HG02571 (cell line): ENCODE measurements around the gene INPP5D.
"Not testable (repeated sequence)": the region's sequence is repeated elsewhere in the genome, so short reads cannot be mapped to it uniquely, and the experiment has no call there.

Experiments used
- ATAC-seq: cut with Tn5 transposase; IDR thresholded peaks from one replicate; pipeline ENCODE4 v1.9.1; 2021; ENCODE audit warnings: mild to moderate bottlenecking, moderate library complexity; ENCODE audit not compliant: unreplicated experiment

The INPP5D gene

DNA sequence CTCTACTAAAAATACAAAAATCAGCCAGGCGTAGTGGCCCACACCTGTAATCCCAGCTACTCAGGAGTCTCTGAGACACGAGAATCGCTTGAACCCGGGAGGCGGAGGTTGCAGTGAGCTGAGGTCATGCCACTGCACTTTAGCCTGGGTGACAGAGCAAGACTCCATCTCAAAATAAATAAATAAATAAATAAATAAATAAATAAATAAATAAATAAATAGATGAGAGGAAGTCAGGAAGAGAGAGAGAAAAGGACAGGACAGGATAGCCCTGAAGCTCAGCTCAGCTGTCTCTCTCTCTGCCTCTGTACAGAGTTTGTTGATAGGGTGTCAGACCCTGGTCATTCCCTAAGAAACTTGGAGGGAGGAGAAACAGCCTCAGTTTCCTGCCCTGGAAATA is 140.6 kb downstream of the INPP5D start:
- not testable (repeated sequence) for ATAC-seq

- ATAC-seq: no peak
Measured at GRCh38 chr2:233201258-233202013, 141.3 kb downstream of the INPP5D start.

GRCh38 chr2:233202531-233202944 is 142.4 kb downstream of the INPP5D start:
- ATAC-seq: no peak

DNA sequence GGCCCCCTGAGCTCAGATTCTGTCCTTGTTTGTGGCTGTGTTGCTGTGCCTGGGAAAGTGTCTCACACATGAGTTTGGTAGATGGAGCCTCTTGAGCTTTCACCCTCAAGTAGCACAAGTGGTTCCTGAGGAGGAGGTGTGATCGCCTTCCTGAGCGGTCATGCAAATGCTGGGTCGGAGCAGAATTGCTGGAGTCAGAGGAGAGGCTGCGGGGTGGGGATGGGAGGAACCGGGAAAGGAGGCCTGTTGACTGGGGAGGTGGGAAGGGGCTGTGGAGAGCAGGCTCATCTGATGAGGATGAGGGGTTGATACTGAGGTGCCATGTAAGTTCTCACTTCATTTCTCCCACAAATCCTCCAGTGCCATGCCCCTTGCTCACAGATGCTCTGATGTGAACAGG is 142.9 kb downstream of the INPP5D start:
- no peak for ATAC-seq

DNA sequence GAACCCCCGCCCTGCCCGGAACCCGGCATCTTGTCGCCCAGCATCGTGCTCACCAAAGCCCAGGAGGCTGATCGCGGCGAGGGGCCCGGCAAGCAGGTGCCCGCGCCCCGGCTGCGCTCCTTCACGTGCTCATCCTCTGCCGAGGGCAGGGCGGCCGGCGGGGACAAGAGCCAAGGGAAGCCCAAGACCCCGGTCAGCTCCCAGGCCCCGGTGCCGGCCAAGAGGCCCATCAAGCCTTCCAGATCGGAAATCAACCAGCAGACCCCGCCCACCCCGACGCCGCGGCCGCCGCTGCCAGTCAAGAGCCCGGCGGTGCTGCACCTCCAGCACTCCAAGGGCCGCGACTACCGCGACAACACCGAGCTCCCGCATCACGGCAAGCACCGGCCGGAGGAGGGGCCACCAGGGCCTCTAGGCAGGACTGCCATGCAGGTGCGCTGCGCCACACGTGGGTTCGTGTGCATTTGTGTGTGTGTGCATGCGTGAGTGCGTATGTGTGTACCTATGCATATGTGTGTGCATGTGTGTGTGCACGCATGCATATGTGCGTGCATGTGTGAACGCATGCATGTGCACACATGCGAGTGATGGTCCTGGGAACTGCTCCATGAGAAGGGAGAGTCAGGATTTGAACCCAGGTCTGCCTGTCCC is 144.3 kb downstream of the INPP5D start:
- ATAC-seq: no peak

GRCh38 chr2:233208382-233209116 is 148.4 kb downstream of the INPP5D start:
- ATAC-seq: no peak

- ATAC-seq: no peak
Measured at GRCh38 chr2:233209117-233209532, 149.0 kb downstream of the INPP5D start.

DNA sequence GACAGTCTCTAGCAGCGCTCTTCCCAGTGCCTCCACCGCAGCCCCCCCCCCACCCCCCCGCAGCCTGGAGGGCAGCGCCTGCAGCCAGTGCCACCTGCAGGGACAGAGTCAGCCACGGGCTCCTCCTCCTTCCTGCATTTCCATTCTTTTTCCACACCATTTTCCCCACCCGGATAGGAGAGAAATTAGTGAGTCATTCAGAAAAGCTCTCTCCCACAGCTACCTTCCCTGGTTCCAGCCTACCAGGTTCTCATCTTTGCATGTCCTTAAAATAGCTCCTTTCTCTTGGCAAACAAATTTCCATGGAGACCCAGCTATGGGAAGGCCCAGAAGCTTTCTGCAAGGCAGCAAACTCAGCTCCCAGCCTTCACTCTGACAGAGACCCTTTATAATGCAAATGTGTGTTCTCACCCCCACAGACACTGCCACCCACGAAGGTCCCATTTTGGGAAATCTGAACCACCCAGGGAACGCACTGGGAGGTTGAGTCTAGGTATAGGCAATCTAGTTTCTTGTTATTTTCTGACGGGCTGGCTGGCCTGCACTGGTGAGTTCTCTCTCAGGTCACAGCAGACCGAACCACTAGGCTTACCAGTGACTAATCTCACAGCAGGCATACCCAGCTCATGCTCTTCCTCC is 149.5 kb downstream of the INPP5D start:
- ATAC-seq: no peak

GRCh38 chr2:233210281-233210680 is 150.1 kb downstream of the INPP5D start:
- no peak for ATAC-seq

- no peak for ATAC-seq
Measured at GRCh38 chr2:233210843-233211547, 150.9 kb downstream of the INPP5D start.

- ATAC-seq: no peak
Measured at GRCh38 chr2:233211548-233211895, 151.4 kb downstream of the INPP5D start.

DNA sequence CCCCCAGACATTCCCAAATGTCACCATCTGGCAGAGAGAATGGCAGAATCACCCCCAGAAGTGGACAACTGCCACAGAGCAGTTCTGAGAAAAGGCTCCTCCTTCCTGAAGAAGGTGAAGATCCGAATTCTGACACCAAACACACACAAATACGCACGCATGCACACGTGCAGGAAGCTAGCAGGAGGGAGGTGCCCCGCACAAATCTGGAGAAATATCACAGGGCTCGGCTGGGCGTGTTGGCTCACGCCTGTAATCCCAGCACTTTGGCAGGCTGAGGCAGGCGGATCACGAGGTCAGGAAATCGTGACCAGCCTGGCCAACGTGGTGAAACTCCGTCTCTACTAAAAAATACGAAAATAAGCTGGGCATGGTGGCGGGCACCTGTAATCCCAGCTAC is 152.9 kb downstream of the INPP5D start:
- no peak for ATAC-seq

DNA sequence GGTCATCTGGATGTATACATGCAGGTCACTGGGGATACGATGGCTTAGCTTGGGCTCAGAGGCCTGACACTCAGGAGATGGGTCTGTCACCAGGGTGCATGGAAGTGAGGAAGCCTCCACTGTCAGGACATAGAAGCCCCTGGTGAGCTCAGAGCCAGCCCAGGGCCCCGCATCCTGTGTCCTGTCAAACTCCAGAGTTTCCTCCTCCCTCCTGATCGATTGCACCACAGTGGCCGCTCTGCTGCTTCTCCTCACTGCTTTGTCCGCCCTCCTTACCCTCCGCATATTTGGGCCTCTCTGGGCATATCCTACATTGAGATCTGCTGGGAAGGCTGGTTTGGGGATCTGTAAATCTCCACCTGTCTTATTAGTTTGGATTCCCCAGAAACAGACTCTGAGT is 153.8 kb downstream of the INPP5D start:
- no peak for ATAC-seq

DNA sequence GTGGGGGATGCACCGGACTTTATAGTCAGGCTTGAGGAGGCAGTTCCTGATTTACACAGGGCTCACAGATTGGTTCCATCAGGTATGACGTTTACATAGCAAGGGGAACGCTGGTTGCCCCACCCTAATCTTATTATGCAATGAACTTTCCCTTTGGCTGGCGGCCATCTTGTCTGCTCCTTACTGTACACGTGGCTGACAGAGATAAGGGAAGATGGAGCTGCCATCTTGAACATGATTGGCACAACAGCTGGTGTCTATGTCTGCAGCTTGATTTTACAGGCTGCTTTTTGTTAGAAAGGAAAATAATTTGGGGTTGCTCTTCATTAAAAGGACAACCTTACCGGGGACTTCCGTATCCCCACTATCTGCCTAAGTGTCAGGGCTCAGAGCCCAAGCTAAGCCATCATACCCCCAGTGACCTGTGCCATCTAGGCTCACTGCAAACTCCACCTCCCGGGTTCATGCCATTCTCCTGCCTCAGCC is 157.8 kb downstream of the INPP5D start:
- ATAC-seq: no peak

DNA sequence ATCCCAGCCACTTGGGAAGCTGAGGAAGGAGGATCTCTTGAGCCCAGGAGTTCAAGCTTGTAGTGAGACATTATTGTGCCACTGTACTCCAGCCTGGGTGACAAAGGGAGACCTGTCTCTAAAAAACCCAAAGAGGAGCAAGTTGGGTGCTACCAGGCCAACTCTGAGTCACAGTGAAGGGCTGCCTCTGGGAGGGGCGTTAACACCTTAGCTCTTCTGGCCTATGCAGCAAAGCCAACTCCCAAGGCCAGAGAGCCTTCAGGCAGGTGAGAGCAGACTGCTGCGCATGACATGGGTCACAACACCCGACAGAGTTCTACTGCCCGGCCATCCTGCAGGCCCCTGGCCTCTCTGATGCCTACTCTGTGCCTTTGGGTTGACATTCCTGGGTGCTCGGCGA is 158.7 kb downstream of the INPP5D start:
- no peak for ATAC-seq

GRCh38 chr2:233219848-233220247 is 159.7 kb downstream of the INPP5D start:
- ATAC-seq: no peak

DNA sequence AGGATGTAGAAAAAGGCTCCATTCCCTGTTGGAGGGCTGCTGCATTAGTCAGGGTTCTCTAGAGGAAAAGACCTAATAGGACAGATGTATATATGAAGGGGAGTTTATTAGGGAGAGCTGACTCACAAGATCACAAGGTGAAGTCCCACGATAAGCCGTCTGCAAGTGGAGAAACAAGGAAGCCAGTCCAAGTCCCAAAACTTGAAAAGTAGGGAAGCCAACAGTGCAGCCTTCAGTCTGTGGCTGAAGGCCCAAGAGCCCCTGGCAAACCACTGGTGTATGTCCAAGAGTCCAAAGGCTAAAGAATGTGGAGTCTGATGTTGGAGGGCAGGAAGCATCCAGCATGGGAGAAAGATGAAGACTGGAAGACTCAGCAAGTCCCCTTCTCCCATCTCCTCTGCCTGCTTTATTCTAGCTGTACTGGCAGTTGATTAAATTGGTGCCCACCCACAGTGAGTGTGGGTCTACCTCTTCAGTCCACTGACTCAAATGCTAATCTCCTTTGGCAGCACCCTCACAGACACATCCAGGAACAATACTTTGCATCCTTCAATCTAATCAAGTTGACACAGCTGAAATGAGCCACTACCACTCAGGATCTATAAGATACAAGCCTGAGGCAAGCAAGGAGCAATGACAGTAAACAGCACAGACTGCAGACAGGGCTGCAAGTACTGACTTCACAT is 161.4 kb downstream of the INPP5D start:
- ATAC-seq: no peak

DNA sequence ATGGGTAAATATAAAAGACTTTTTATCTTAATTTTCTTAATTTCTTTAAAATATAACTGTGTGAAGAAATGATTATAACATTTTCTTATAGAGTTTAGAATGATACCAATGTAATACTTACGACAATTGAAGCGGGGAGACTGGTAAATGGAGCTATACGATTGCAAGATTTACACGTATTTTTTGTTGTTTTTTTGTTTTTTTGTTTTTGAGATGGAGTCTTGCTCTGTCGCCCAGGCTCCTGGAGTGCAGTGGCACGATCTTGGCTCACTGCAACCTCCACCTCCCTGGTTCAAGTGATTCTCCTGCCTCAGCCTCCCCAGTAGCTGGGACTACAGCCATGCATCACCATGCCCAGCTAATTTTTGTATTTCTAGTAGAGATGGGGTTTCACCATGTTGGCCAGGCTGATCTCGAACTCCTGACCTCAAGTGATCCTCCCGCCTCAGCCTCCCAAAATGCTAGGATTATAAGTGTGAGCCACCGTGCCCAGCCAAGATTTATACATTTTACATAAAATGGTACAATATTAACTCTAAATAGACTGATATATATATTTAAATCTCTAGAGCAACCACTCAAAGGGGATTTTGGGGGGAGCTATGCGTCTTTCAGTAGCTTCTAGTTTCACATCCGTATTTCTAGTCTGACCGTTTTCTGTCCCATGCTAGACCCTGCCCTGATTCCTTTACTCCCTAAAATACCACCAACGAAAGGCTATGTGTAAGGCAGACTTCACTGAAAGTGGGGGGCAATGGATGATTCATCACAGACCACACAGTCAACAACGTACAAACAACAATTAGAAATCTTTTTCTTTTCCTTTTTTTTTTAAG is 163.1 kb downstream of the INPP5D start:
- no peak for ATAC-seq
